Neural progenitor cell (in vitro differentiated cells): Measurements from ENCODE around the gene MDM2.

Experiments used
- EZH2 ChIP-seq: fragments of 200-600 bp; sonication (generic); IDR thresholded peaks from 2 replicates; pipeline ENCODE4 v1.6.1; 2017; ENCODE audit warnings: antibody characterized with exemption, mild to moderate bottlenecking, moderate library complexity
- TF ChIP-seq, protein P1 (sequence below): fragments of 200-600 bp; sonication (generic); IDR thresholded peaks from 2 replicates; pipeline ENCODE4 v1.5.1; 2017; ENCODE audit warnings: antibody characterized with exemption, mild to moderate bottlenecking

DNA sequence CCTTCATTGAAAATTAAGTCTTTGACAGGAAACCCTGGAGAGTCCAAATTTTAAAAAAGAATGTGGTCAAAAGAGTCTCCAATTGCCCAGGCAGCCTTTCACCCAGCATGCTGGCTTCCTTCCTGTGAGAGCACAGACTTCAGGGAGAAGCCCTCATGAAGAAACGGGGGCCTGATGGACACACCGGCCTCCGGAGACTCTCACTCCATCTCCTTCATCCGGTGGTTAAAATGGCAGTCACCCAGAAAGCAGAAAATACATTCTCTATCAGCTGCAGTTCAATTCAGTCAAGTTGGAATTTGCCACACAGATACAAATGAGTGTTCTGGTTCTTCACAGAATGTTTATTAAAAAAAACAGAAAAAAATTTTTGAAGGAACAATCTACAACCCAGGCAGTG lies 68.5 kb downstream of the MDM2 start:
- TF ChIP-seq, protein P1, sequence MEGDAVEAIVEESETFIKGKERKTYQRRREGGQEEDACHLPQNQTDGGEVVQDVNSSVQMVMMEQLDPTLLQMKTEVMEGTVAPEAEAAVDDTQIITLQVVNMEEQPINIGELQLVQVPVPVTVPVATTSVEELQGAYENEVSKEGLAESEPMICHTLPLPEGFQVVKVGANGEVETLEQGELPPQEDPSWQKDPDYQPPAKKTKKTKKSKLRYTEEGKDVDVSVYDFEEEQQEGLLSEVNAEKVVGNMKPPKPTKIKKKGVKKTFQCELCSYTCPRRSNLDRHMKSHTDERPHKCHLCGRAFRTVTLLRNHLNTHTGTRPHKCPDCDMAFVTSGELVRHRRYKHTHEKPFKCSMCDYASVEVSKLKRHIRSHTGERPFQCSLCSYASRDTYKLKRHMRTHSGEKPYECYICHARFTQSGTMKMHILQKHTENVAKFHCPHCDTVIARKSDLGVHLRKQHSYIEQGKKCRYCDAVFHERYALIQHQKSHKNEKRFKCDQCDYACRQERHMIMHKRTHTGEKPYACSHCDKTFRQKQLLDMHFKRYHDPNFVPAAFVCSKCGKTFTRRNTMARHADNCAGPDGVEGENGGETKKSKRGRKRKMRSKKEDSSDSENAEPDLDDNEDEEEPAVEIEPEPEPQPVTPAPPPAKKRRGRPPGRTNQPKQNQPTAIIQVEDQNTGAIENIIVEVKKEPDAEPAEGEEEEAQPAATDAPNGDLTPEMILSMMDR = no peak
- TF ChIP-seq EZH2 = no peak
